GM12873 (cell line): Measurements from ENCODE around the gene ZNF14.

ENCODE experiments used
- TF ChIP-seq, protein P1 (sequence below): IDR thresholded peaks from 2 replicates; pipeline ENCODE4 v1.5.1; 2012; ENCODE audit warnings: low read depth, mild to moderate bottlenecking, moderate library complexity, low read length, control low read depth; ENCODE audit not compliant: insufficient read depth; ENCODE audit errors: missing control alignments

Gene ZNF14

DNA sequence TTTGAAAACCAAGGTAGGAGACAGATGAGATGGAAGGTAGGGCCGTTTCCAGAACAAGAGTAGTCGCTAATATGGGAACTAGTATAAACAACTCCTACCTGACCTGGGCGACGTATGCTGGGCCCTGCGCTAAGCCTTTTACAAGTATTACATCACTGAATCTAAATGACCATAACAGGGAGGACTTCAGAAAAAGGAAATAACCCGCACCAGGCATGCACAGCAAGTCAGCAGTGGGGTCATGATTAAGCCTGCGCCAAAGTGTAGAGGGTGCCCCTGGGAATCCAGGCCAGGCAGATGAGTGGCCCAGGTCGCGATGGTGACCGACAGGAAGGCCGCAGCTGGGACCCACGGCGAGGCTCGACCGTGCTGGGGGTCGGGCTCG is 70.0 kb downstream of the ZNF14 start:
- TF ChIP-seq, protein P1, sequence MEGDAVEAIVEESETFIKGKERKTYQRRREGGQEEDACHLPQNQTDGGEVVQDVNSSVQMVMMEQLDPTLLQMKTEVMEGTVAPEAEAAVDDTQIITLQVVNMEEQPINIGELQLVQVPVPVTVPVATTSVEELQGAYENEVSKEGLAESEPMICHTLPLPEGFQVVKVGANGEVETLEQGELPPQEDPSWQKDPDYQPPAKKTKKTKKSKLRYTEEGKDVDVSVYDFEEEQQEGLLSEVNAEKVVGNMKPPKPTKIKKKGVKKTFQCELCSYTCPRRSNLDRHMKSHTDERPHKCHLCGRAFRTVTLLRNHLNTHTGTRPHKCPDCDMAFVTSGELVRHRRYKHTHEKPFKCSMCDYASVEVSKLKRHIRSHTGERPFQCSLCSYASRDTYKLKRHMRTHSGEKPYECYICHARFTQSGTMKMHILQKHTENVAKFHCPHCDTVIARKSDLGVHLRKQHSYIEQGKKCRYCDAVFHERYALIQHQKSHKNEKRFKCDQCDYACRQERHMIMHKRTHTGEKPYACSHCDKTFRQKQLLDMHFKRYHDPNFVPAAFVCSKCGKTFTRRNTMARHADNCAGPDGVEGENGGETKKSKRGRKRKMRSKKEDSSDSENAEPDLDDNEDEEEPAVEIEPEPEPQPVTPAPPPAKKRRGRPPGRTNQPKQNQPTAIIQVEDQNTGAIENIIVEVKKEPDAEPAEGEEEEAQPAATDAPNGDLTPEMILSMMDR: no peak

DNA sequence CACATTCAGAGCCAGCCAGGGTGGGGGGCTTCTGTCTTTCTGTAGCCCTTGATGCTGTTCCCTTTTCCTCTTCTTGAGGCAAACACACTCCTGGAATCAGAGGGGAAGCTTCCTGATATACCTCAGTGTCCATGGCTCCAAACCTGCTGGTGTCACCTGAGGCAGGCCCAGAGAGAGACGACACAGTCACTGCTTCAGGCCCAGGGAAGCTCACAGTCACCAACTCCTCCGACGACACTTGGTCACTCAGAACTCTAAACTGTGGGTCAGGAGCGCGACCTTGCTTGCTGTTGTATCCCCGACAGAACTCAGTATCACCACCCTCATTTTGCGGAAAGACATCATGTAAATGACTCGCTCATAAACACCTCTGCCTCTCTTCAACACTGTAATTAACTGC is 70.6 kb downstream of the ZNF14 start:
- TF ChIP-seq, protein P1: no peak

DNA sequence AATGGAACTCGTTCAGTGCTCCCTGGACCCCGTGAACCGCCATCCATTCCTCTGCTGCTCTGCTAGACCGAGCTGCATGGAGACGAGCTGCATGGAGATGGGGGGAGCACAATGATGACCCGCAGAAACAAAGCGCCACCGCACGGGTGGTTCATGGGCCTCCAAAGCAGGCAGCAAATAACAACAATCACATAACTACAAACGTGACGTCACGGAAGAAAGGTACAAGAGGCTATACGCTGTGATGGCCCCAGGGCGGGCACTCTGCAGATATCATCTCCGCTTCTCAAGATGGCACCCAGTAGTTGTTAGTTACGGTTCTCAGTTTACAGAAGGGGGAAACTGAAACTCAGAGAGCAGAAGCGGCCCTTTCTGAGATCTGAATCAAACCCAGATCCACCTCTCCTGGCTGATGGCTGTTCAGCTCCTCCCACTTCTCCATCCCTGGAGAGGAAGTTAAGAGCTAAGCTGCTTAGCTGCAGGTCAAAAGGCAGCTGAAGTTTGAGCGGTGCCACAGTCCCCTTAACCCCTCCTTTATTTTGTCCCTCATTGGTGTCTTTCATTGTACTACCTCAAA is 71.1 kb downstream of the ZNF14 start:
- TF ChIP-seq, protein P1: no peak

DNA sequence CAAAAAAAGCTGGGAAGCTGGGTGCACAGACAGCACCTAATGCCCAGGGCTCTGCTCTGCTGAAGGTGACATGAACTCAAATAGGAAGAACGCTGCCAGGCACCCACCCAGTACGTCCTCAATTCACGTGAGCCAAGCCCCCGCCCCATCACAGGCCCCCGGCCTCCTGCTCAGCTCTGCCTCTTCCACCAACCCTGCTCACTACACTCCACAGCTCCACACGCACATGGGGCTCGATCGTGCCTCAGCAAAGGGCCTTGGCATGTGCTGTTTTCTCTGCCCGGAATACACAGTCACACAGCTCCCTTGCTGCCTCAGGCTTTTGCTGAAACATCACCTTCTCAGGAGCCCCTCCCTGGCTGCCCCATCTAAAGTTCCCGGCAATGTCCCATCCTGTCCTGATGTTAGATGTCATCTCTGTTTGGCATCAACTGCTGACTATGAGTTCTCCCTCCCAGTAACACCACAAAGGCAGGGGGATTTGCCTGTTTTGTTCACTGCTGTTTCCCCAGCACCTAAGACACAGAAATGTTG is 71.7 kb downstream of the ZNF14 start:
- TF ChIP-seq, protein P1: no peak
